Neural crest cell (in vitro differentiated cells): ENCODE data around the gene DAZAP2. TPM values are rescaled to one million over a fixed set of nuclear protein-coding genes. Genes with fewer than 3 reads are reported as not detected.
"Not testable (repeated sequence)": the region's sequence is repeated elsewhere in the genome, so short reads cannot be mapped to it uniquely, and the experiment has no call there.

Source experiments
- DNase-seq: peaks from one replicate; pipeline ENCODE4 v3.0.0; 2021; ENCODE audit warnings: low read depth, mixed read lengths, low spot score
- H3K27ac Mint-ChIP-seq: one replicate; pipeline ENCODE4 v1.8.0; 2021; ENCODE audit warnings: mild to moderate bottlenecking, mixed read lengths; ENCODE audit not compliant: unreplicated experiment
- H3K27me3 Mint-ChIP-seq: 2 replicates; pipeline ENCODE4 v1.8.0; 2021; ENCODE audit warnings: low read depth, mild to moderate bottlenecking, mixed read lengths
- H3K36me3 Mint-ChIP-seq: 2 replicates; pipeline ENCODE4 v1.8.0; 2021; ENCODE audit warnings: low read depth, mild to moderate bottlenecking, mixed read lengths
- H3K4me1 Mint-ChIP-seq: 2 replicates; pipeline ENCODE4 v1.8.0; 2021; ENCODE audit warnings: mixed read lengths
- H3K4me3 Mint-ChIP-seq: one replicate; pipeline ENCODE4 v1.8.0; 2021; ENCODE audit warnings: mild to moderate bottlenecking, mixed read lengths
- H3K9me3 Mint-ChIP-seq: 2 replicates; pipeline ENCODE4 v1.8.0; 2021; ENCODE audit warnings: mixed read lengths
- total RNA-seq: library from RNA; stranded (reverse); gene quantifications from 2 replicates; pipeline ENCODE4 v1.2.1, GENCODE V29; 2021
- TF ChIP-seq, protein P1 (sequence below): fragments of 200-600 bp; sonication (generic); conservative IDR thresholded peaks from 2 replicates; pipeline ENCODE4 v1.5.0; 2021; ENCODE audit warnings: antibody characterized with exemption, mild to moderate bottlenecking

DAZAP2 gene
- total RNA-seq, 1 donor from 2014 or later: 70.0 TPM

DNA sequence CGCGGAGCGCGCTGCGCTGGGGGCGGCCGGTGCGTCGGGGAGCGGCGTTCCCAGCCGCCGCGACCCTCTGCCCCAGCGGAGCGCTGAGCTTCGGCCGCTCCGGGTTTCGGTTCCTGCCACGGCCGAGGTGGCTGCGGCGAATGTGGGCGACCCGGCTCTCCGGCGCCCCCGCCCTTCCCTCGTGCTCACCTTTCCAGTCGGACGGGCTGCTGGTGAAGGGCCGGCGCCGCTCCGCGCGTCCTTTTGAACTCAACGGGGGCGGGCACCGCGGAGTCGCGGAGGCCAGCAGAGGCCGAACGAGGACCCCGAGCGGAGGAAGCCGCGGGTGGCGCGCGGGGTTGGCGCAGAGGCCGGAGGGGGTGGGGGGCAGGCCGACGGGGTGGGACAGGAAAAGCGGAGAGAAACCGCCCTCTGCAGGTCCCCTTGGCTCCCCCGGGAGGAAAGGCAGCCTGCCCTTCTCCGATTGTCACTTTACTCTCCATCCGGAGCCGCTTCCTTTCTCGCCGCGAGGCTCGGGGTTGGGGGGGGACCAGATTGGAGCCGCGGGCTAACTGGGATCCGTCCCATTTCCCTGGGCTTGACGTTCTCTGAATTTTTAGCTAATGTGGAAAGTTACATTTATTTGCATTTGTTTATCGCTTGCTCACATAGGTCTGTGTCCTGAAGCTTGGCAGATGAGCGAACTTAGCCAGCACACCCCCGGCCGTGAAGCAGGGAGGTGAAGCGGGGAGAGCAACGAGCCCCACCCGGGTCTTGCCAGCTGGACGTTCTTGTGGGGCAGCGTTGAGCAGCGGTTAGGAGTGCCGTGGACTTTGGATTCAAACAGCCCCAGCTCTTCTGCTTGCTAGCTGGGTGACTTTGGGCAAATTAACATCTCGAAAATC lies 31.7 kb downstream of the DAZAP2 start, which contains the start of gene SMAGP:
TSS of gene SMAGP (minus strand) at position 349 of the 884 bp plus-strand sequence. CDS start 1,137 bp downstream, outside the sequence.
- H3K4me1 Mint-ChIP-seq: peaks cover 14% of the 10 kb centered on the region
- H3K36me3 Mint-ChIP-seq: no peaks in the 10 kb centered on the region
- H3K27me3 Mint-ChIP-seq: peaks cover 42% of the 10 kb centered on the region
- no peak within 1 kb of the TSS for H3K27ac Mint-ChIP-seq
- TF ChIP-seq, protein P1, sequence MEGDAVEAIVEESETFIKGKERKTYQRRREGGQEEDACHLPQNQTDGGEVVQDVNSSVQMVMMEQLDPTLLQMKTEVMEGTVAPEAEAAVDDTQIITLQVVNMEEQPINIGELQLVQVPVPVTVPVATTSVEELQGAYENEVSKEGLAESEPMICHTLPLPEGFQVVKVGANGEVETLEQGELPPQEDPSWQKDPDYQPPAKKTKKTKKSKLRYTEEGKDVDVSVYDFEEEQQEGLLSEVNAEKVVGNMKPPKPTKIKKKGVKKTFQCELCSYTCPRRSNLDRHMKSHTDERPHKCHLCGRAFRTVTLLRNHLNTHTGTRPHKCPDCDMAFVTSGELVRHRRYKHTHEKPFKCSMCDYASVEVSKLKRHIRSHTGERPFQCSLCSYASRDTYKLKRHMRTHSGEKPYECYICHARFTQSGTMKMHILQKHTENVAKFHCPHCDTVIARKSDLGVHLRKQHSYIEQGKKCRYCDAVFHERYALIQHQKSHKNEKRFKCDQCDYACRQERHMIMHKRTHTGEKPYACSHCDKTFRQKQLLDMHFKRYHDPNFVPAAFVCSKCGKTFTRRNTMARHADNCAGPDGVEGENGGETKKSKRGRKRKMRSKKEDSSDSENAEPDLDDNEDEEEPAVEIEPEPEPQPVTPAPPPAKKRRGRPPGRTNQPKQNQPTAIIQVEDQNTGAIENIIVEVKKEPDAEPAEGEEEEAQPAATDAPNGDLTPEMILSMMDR: no peak
- H3K9me3 Mint-ChIP-seq: peaks cover 3% of the 10 kb centered on the region
- peak within 1 kb of the TSS; percentile 91 for H3K4me3 Mint-ChIP-seq
- peak; percentile 44 for DNase-seq

DNA sequence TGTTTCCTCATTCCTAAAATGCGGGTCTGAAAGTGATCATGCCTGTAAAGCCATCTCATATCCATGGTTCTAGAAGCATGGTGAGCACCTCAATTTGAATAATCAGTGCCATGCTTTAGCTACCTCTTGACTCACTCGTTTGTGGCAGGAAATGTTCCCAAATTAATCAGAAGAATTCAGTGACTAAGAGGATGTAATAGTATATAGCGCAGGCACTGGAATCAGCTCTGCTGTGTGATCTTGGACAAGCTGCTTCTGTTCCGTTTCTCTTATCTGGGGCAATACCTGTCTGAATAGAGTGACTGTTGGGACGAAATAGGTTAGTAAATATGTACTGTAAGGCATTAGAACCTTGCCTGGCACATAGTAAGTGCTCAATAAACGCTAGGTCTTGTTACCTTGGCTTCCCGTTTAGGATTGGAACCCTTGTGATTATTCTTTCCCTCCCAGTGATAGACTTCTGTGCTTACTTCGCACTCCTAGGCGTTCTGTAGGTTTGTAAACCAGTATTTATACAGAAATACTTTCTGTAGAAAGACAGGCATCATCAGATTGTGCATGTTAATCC lies 32.4 kb downstream of the DAZAP2 start:
- TF ChIP-seq, protein P1: no peak
- no peak for DNase-seq
- Mint-ChIP-seq H3K27ac (no peak overlapping the region), H3K27me3 (peaks cover 40% of the 10 kb centered on the region), H3K4me3 (peak overlapping the region; percentile 91), H3K9me3 (no peaks in the 10 kb centered on the region), H3K36me3 (no peaks in the 10 kb centered on the region), H3K4me1 (peaks cover 10% of the 10 kb centered on the region)

DNA sequence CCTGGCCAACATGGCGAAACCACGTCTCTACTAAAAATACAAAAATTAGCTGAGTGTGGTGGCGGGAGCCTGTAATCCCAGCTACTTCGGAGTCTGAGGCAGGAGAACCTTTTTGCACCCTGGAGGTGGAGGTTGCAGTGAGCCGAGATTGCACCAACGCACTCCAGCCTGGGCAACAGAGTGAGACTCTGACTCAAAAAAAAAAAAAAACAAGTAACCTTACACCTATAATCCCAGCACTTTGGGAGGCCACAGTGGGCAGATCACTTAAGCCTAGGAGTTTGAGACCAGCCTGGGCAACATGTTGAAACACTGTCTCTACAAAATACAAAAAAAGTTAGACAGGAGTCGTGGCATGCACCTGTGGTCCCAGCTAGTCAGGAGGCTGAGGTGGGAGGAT lies 34.2 kb downstream of the DAZAP2 start:
- peaks cover 38% of the 10 kb centered on the region for H3K27me3 Mint-ChIP-seq
- not testable (repeated sequence) for H3K36me3 Mint-ChIP-seq, DNase-seq, H3K4me1 Mint-ChIP-seq, H3K4me3 Mint-ChIP-seq, H3K27ac Mint-ChIP-seq, H3K9me3 Mint-ChIP-seq

DNA sequence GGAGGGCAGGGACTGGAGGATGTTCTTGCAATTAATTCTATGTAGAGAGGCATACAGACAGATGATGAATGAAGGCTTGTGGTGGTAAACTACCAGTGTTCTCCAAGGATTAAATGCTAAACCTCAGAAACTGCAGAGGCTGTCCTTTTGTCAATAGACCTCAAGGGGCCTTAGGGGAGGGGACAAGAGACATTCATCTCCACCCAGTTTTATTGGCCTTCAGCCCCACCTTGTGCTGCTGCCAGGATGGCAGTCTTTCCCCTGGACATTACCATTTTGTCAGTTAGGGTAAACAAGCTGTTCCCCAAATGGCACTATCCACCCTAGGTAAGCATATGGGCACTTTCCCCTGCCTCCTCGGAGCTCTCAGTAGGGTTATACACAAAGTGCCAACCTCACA lies 36.5 kb downstream of the DAZAP2 start:
- H3K4me3 Mint-ChIP-seq: peak overlapping the region; percentile 31
- H3K27ac Mint-ChIP-seq: no peak overlapping the region
- DNase-seq: no peak
- peaks cover 10% of the 10 kb centered on the region for H3K4me1 Mint-ChIP-seq
- H3K36me3 Mint-ChIP-seq: no peaks in the 10 kb centered on the region
- TF ChIP-seq, protein P1: no peak
- H3K27me3 Mint-ChIP-seq: peaks cover 23% of the 10 kb centered on the region
- no peaks in the 10 kb centered on the region for H3K9me3 Mint-ChIP-seq

DNA sequence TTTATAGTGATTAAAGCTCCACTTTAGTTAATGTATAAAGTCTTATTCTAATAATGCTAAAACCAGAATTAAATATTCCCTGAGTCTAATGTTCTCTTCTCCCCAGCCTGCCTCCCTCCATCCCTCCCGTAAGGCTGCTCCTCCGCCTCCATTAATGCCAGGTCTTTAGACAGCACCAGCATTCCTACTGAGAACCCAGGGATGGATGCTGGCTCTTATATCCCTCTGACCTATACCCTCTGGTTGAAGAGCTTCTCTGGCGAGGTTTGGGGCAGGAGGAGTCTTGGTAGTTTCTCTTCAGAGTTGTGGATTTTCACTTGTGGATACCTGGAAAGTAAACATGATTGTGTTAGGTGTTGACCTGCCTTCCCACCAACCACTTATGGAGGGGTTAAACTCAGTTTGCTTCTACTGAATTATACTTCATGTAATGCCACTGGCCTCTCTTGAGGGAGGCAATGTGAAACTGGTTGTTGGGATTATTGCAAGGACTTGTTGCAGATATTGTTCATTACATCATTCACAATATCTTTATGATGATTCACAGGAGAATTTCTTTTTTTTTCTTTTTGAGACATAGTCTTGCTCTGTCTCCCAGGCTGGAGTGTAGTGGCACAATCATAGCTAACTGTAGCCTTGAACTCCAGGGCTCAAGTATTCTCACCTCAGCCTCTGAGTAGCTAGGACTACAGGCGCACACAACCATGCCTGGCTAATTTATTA lies 42.7 kb downstream of the DAZAP2 start:
- no peaks in the 10 kb centered on the region for H3K4me1 Mint-ChIP-seq
- no peaks in the 10 kb centered on the region for H3K36me3 Mint-ChIP-seq
- TF ChIP-seq, protein P1: no peak
- no peak for DNase-seq
- H3K27ac Mint-ChIP-seq: no peak overlapping the region
- H3K9me3 Mint-ChIP-seq: no peaks in the 10 kb centered on the region
- H3K4me3 Mint-ChIP-seq: no peak overlapping the region
- H3K27me3 Mint-ChIP-seq: peaks cover 3% of the 10 kb centered on the region
